Ishikawa (cell line): ENCODE data around the gene GDF10.

Source experiments
- TAF1 ChIP-seq: IDR thresholded peaks from 2 replicates; pipeline ENCODE4 v1.6.1; 2012; ENCODE audit warnings: low read depth, mild to moderate bottlenecking
- YY1 ChIP-seq: IDR thresholded peaks from 2 replicates; pipeline ENCODE4 v1.6.1; 2012; ENCODE audit warnings: low read depth

DNA sequence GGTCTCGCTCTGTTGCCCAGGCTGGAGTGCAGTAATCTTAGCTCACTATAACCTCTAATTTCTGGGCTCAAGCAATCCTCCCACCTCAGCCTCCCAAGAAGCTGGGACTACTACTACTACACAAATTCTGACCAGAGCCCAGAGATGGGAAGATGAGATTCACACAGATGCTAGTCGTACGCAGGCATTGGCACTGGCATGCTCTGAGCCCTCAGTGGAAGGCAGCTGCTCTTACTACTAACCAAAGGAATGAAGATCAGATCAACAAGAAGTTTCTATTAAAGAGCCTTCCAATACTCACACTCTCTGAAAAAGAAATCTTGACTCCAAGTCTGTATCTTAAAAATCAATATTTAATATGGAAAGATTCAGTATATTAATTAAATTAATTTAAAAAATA is 32.9 kb downstream of the GDF10 start:
- TF ChIP-seq TAF1 (no peak), YY1 (no peak)
